ENCODE measurements around the gene SESTD1.
"Not testable (repeated sequence)": the region's sequence is repeated elsewhere in the genome, so short reads cannot be mapped to it uniquely, and the experiment has no call there.

The SESTD1 gene

DNA sequence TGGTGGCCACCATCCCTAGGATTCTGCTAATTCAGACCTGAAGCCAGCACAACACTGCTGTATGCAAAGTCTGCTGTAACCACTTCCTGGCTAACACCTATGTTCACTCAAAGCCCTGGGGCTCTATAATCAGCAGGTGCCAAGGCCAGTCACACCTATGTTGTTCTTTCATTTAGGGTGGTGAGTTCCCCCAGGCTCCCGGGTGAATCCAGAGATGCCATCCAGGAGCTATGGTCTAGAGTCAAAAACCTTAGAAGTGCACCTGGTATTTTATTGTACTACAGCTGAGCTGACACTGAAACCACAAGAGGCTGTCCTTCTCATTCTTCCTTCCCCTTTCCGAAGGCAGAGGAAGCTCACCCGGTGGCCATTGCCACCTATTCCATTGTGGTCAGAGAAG, 168.5 kb downstream of the SESTD1 start:
- no peak for DNase-seq

DNA sequence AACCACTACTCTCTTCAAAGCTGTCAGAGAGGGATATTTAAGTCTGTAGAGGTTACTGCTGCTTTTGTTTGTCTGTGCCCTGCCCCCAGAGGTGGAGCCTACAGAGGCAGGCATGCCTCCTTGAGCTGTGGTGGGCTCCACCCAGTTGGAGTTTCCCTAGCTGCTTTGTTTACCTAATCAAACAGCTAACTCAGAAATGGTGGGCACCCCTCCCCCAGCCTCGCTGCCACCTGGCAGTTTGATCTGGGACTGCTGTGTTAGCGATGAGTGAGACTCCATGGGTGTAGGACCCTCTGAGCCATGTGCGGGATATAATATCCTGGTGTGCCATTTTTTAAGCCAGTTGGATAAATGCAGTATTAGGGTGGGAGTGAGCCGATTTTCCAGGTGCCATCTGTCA, 171.7 kb downstream of the SESTD1 start:
- DNase-seq: not testable (repeated sequence)

DNA sequence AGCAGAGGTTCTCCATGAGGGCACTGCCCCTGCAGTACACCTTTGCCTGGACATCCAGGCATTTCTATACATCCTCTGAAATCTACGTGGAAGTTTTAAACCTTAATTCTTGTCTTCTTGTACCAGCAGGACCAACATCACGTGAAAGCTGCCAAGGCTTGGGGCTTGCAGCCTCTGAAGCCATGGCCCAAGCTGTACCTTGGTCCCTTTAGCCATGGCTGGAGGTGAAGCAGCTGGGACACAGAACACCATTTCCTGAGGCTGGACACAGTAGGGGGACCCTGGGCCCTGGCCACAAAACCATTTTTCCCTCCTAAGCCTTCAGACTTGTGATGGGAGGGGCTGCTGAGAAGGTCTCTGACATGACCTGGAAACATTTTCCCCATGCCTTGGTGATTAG, 181.9 kb downstream of the SESTD1 start:
- DNase-seq: no peak

DNA sequence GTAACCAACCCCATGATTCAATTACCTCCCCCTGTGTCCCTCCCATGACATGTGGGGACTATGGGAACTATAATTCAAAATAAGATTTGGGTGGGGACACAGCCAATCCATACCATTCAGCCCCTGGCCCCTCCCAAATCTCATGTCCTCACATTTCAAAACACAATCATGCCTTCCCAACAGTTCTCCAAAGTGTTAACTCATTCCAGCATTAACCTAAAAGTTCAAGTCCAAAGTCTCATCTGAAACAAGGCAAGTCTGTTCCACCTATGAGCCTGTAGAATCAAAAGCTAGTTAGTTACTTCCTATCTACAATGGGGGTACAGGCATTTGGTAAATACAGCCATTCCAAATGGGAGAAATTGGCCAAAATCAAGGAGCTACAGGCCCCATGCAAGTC, 182.7 kb downstream of the SESTD1 start:
- no peak for DNase-seq

DNA sequence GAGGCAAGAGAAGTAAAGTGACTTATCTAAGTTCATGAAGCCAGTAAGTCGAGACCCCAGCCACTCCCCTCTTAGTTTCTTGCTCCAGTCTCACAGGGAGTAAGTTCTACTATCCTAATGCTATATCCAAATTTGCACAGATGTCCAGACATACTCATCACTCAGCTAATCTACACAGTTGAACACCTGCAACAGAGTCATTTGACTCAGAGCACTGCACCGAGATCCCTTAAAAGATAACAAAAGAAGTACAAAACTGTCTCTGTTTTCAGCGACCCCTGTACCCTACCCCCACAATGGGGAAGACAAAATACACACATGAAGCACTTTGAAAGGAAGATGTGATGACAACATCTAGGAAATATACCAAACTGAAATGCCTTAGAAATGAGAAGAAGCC, 192.1 kb downstream of the SESTD1 start:
- DNase-seq: no peak

DNA sequence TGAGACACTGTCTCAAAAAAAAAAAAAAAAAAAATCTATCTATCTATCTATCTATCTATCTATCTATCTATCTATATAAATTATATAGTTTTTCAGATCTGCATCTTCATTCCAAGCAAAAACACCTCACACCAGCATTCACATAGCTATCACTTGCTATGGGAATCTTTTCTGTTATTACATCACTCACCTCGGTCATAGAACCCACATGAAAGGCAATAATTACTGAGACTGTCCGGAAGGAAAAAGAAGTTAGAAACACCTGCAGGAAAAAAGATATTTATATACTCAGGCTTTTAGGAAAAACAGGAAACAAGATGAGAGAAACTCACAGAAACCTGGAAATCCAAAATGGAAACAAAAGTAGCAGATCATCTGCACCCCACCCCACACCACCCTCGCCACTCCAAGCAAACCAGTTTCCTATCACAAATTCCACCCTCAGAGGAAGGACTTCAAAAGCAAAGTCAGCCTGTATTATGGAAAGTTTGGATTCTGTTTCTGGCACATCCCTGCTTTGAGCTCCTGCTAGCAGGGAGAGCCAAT, 192.7 kb downstream of the SESTD1 start:
- DNase-seq: no peak

DNA sequence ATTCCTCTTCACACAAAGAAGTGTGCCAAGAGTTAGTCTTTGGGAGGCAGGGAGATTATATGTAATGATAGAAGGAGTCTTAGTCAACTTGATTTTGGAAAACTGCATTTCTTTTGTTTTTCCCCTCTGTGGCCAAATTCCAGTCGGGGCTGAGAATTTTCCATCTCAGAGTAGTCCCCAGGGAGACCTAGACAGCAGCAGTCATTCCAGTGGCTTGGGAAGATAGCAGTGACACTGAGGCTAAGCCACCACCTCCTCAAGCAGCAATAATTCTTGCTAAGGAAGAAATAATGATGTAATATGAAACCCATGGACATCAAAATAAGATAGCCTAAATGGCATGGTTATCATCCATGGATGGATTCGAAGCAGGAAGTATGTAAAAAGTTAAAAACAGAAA, 193.7 kb downstream of the SESTD1 start:
- DNase-seq: no peak

DNA sequence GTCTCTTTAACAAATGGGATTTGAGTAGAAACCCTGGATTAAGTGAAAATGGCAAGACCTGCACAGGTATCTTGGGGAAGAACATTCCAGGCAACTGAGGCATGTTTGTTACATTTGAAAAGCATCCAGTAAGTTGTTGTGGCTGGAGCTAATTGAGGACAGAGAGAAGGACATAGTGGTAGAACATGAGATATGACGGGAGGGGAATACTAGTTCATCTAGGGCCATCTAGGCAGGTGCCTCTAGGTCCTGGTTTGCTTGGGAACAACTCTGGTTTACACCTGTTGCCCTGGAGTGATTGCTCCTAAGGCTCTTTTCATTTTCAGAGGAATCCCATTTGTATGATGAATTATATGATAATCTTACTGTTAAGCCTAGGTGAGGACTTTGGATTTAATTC, 194.9 kb downstream of the SESTD1 start:
- no peak for DNase-seq

DNA sequence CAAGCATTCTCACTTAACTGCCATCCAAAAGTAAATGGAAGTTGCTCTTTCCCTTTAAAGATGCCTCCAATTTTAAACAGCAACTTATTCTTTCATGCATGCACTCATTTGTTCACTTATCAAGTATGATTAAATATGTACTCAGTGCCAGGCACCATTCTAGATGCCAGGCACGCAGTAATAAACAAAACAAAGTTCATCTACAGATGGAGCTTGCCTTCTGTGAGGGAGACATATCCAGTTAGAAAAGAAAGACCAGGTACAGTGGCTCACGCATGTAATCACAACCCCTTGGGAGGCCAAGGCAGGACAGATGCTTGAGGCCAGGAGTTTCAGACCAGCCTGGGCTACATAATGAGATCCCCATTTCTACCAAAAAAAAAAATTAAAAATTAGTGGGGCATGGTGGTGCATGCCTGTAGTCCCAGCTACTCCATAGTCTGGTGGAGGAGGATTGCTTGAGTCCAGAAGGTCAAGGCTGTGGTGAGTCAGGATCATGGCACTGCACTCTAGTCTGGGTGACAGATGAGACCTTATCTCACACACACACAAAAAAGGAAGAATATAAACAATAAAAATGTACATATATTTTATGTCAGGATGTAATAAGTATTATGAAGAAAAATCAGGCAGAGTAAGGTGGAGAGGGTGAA, 195.5 kb downstream of the SESTD1 start:
- no peak for DNase-seq

DNA sequence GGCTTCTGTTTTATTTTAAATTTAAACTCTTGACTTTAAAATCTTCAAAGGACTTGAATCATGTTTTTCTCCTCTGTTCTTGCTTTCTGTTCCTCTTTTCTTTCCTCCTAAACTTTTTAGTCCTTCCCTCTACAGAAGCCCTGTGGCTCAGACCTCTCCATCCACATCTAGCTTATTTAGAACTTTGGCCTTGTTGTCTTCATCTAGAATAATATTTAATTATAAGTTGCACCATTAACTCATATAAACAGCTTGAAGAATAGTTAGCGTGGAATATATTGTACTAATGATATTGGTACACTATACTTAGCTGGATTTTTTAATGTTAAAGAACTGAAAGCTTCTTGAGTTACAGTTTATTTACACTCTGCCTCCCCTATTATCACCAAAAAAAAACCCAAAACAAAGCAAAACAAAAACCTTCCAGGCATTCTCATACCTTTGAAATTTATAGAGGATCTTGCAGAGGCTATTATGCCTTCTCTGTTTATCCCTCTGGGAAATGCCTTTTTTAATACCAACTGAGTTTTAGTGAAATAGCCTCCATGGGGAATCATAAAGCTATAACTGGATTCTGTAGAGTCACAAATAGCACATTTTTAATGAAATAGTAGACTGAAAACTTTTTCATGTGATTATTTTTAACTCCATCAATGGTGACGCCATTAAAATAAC, 205.5 kb downstream of the SESTD1 start:
- DNase-seq: no peak

DNA sequence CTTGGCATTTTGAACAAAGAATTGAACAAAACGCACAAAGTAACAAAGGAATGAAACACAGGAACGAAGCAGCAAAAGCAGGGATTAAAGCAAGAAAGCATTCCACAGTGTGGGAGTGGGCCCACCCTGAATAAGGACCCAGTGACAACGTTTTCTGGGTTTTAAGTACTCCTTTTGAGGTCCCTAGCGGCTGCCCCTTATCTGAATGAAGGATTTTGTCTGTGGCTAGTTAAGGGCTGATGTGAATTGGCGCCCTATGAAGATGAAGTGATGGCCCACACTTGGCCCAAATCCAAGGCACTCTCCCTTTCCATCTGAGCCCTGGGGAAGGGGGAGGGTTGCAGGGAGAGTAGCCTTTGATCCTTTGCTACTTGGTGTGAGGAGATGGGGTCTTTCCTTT, 206.9 kb downstream of the SESTD1 start:
- DNase-seq: no peak

DNA sequence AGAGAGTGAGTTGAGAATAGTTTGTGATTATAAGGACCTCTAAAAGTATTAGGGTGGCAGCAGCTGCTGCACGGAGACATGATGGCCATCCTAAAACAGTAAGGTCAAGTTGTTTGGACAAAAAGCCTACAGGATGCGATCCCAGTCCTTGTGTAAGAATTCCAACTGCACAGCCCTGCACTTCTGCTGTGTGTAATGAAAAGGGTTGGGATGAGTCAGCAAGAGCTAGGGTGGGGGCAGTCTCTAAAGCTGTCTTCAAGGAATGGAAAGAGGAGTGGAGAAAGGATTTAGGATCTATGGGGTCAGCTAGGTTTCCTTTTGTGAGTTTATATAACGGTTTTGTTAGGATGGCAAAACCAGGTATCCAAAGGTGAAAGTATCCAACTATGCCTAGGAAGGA, 211.1 kb downstream of the SESTD1 start:
- not testable (repeated sequence) for DNase-seq

Data from DMS79 treated with DMSO at 0.1 percent for 48 hours (cell line).